Activated T-cell treated with anti-CD3 and anti-CD28 coated beads, Interleukin-2, amount 50 U/mL, for 48 hours (primary cell): ENCODE data around the gene LYZL4.

ENCODE experiments used
- DNase-seq, 2 experiments: peaks; one replicate each; pipeline ENCODE4 v3.0.0-alpha.2; 2020

LYZL4 gene

DNA sequence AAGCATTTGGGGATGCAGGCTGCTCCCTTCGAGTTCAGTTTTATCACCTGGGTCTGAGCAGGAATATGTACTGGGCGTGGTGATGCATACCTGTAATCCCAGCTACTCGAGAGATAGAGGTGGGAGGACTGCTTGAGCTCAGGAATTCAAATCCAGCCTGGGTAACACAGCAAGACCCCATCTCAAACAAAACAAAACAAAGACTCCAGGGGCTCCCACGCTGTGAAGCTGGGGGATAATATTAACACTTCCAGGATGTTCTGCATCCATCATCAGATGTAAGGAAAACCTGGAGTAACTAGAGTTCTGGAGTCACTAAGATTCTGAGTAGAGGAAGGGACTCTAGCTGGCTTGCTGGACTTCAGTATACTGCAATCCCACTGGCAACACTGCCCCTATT is 40.6 kb downstream of the LYZL4 start:
- no peak for DNase-seq

DNA sequence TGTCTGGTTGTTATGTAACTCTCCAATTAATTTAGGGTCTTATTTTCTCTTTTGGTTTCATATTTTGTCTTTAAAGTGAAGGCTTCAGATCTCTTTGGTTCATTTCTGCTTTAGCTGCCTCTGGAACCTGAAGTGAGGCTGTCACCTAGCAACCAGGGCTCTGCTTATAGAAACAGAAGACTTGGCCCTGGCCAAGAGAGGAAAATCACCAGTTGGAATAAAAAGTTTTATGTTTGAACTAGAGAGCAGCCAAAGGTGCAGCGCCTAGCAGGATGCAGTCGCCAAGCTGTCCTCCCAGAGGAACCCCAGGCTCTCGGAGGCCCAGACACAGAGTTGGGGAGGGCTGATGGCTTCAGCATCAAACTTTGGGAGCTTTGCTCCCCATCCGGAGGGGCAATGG is 41.1 kb downstream of the LYZL4 start:
- no peak for DNase-seq

DNA sequence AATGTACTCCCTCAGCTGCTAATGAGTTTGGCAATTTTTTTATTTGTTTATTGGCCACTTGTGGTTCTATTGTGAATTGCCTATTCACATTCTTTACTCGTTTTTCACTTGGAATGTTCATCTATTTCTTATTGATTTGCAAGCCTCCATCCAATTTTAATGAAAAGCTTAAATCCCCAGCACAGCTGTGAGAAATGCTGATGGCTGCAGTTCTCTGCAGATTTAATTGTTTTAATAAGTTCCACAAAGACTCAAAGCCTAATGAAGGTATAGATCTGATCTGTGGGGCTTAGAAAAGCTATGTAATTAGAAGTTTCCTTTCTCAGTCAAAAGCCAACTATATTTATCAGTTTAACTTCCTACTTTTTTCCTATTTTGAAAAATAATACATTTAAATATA is 41.5 kb downstream of the LYZL4 start:
- no peak for DNase-seq

DNA sequence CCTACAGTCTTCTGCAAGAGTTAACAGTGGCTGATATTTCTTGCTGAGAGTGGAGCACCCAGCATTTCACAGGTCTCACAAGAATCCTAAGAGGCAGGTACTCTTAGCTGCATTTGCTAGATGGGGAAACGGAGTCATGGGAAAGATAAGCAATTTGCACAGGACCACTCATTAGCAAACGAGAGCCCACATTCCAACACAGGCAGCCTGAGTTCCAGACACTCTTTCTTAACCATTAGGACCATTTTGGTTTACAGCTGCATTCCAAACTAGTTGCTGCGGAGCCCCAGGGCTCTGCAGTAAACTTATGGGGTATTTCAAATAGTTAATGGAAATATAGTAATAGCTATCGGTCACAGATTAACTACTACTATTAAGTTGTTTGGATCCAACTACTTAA is 42.5 kb downstream of the LYZL4 start:
- no peak for DNase-seq

DNA sequence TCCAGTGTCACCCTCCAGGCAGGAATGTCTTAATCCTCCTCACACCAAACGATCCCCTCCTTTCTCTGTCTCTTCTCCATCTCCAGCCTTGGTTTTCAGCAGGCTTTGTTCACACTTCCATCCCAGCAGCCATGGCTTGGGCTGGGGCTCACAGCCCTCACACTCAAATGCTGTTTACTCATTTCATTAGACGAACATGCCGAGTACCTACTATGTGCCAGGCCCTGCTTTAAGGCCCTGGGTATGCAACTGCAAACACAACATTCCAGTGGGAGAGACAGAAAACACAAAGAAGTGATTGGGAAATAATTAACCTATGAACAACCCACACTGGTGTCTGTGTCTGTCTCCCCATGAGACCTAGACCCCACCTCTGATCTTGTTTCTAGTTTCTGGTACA is 43.9 kb downstream of the LYZL4 start:
- DNase-seq = no peak

DNA sequence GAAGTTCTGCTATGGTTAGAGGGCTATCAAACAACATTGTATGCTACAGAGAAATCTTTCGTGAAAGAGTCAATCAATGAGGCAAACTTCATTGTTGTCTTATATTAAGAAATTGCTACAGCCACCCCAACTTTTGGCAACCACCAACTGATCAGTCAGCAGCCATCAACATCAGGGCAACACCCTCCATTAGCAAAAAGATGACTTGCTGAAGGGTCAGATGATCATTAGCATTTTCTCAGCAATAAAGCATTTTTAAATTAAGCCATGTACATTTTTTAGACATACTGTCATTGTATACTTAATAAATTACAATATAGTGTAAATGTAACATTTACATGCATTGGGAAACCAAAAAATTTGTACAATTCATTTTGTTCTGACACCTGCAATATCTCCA is 53.1 kb downstream of the LYZL4 start:
- no peak for DNase-seq

DNA sequence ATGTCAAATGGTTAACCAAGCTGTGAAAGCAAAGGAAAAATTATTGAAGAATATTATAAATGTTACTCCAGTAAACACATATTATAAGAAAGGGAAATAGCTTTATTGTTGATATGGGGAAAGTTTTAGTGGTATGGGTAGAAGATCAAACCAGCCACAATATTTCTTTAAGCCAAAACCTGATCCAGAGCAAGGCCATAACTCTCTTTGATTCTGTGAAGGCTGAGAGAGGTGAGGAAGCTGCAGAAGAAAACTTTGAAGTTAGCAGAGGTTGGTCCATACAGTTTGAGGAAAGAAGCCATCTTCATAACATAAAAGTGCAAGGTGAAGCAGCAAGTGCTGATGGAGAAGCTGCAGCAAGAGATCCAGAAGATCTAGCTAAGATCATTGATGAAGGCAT is 54.8 kb downstream of the LYZL4 start:
- no peak for DNase-seq

DNA sequence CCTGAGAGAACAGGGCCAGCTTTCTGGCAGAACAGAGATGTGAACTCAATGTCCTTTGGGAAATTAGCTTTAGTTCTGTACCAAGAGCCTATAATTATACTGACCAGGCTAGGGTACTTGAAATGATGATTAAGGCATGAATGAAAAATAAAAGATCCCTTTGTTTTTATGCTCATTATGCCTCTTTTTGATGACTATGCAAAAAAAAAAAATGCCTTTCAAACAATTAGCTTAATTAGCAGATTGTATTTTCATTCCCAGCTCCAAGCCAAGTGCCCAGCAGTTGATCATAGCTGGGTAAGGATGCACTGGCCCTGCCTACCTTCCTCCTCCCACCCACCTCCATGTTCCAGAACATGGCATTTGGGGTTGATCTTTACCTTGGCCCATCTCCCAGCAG is 56.8 kb downstream of the LYZL4 start:
- DNase-seq = no peak

DNA sequence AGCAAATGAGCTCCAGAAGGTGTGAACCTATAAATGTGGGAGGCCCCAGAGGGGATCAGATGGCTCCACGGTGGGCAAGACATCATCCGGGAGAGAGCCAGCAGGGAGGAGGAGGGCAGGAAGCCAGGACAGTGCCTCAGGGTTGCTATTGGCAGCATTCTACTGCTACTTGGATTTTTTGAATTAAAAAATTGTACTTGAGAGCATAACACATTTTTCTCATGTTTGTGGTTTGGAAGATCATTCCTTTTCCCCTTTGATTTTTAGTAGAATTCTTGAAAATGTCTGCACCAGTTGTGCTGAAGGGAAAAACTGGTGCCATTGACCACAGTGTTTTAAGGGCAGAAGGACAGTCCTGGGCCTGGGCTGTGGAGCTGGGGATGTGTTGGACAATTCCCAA is 59.2 kb downstream of the LYZL4 start:
- DNase-seq = no peak

DNA sequence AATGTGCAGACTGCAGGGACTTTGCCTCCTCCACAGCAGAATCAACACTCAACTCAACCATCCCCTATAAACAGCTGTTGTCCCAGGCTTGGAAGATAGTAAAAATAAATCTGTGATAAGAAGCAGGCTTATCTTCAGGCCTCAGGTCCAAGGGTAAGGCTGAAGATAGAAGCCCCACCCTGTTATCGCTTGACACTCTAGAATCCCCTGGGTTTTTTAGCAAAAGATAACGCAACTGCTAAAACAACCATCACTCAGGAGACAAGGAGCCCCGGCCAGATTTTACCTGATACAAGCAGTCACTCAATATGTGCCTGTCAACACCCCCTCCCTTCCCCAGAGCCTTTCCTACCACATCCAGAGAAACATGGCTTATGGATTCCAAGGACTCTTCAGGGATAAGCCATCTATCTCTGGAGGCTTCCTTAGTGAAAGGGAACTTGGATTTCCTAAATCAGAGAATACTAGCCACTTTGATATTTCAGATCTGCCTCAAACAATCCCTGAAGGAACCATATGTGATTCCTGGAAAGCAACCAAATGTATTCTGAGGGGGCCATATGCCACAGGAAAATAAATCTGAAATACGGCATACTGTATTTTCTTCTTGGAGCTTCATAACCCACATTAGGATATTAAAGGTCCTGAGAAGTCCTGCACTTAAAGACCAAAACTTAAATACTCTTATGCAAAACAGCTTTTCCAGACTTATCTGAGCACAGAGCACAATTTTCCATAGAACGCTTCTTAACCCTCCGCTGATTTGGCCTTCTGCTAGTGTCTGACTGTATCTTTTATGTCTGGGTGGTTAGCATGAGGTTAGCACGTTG is 60.4 kb downstream of the LYZL4 start:
- no peak for DNase-seq

DNA sequence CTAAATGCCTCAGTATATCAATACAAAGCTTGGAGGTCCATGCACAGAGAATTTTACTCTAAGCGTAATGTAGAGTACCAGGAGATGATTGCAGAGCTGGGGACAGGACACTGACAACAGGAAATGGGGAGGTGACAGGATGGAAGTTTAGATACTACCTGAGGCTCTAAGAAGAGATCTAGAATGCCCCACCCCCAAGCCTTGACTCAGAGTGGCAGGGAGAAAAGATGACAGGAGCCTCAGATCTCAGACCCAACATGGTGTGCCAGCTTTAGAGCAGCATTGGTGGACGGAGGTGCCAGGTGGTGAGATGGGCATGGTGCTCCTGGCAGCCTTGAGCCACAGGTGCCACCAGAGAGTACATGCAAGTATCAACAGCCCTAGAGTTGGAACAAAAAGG is 62.5 kb downstream of the LYZL4 start:
- peak in 1 of 2 experiments; percentile 30 for DNase-seq
